ENCODE data around the gene TEX22.

The TEX22 gene

GRCh38 chr14:105386581-105387529 lies 11.5 kb upstream of the TEX22 start:
- no peaks in the 10 kb centered on the region for H3K9me3 ChIP-seq (ENCODE audit: control insufficient read depth, insufficient read depth, low read depth, low read length)
- no peak overlapping the region for H3K27ac ChIP-seq (ENCODE audit: extremely low read depth, low read depth, low read length)
- peaks cover 0 to 33% of the 10 kb centered on the region in 2 experiments; a peak in 1 of 3 replicates for H3K36me3 ChIP-seq (ENCODE audit: control insufficient read depth in 2 of 2, insufficient read depth in 1 of 2, low read length in 2 of 2)
- ChIA-PET POLR2A (no interaction called here), CTCF (interaction anchor here (0.7 to 0.9 kb wide), 3 partner anchors 14 to 94 kb away, joined by 3 to 5 read pairs (median 3); no protein-coding TSS in a partner anchor)
- TF ChIP-seq GLIS2 (tag by site-specific recombination; IDR thresholded peaks at IDR 0.05): peak; percentile 47; the same call in 1 of the 2 replicates
- TF ChIP-seq ZNF341 (tag by site-specific recombination; IDR thresholded peaks at IDR 0.05; ENCODE audit: low read depth): no peak
- TF ChIP-seq ZNF112 (tag by site-specific recombination; IDR thresholded peaks at IDR 0.05): no peak
- H3K4me1 ChIP-seq (ENCODE audit: control insufficient read depth, insufficient read depth, low read length): no peaks in the 10 kb centered on the region
- H3K4me3 ChIP-seq (ENCODE audit: low read depth, low read length): no peak overlapping the region

- Histone ChIP-seq H3K9me3 (ENCODE audit: control insufficient read depth, insufficient read depth, low read depth, low read length) (no peaks in the 10 kb centered on the region), H3K4me1 (ENCODE audit: control insufficient read depth, insufficient read depth, low read length) (no peaks in the 10 kb centered on the region), H3K36me3 (ENCODE audit: control insufficient read depth in 2 of 2, insufficient read depth in 1 of 2, low read length in 2 of 2) (peaks cover 0 to 28% of the 10 kb centered on the region in 2 experiments; a peak in 1 of 3 replicates), H3K4me3 (ENCODE audit: low read depth, low read length) (no peak overlapping the region), H3K27ac (ENCODE audit: extremely low read depth, low read depth, low read length) (no peak overlapping the region)
- CTCF ChIA-PET: no interaction called here
- POLR2A ChIA-PET: no interaction called here
- TF ChIP-seq ZNF175 (tag by site-specific recombination; IDR thresholded peaks at IDR 0.05) (no peak), YY2 (tag by site-specific recombination; IDR thresholded peaks at IDR 0.05) (no peak), ZNF223 (tag by site-specific recombination; IDR thresholded peaks at IDR 0.05) (no peak), ZNF398 (tag by site-specific recombination; IDR thresholded peaks at IDR 0.05) (no peak), GLI2 (tag by site-specific recombination; IDR thresholded peaks at IDR 0.05; ENCODE audit: borderline replicate concordance, low read depth) (no peak), ZNF266 (tag by site-specific recombination; IDR thresholded peaks at IDR 0.05; ENCODE audit: low read depth) (no peak), ZNF76 (tag by site-specific recombination; IDR thresholded peaks at IDR 0.05; ENCODE audit: borderline replicate concordance, low read depth) (no peak), ZNF16 (tag by site-specific recombination; IDR thresholded peaks at IDR 0.05; ENCODE audit: low read depth) (no peak), ZNF302 (tag by site-specific recombination; IDR thresholded peaks at IDR 0.05; ENCODE audit: low read depth) (no peak), ZNF585B (tag by site-specific recombination; IDR thresholded peaks at IDR 0.05) (no peak), HOXD13 (CRISPR knock-in tag; IDR thresholded peaks at IDR 0.05; ENCODE audit: borderline replicate concordance) (no peak), ZBTB6 (tag by site-specific recombination; IDR thresholded peaks at IDR 0.05) (no peak), ZNF544 (tag by site-specific recombination; IDR thresholded peaks at IDR 0.05) (no peak), SP7 (tag by site-specific recombination; IDR thresholded peaks at IDR 0.05) (no peak), ZNF239 (tag by site-specific recombination; IDR thresholded peaks at IDR 0.05) (no peak), ZNF843 (tag by site-specific recombination; IDR thresholded peaks at IDR 0.05) (no peak)
Observed at GRCh38 chr14:105387530-105387922, 10.8 kb upstream of the TEX22 start.
